ENCODE data around the gene ANXA2R.
"Not testable (repeated sequence)": the region's sequence is repeated elsewhere in the genome, so short reads cannot be mapped to it uniquely, and the experiment has no call there.

Gene ANXA2R

DNA sequence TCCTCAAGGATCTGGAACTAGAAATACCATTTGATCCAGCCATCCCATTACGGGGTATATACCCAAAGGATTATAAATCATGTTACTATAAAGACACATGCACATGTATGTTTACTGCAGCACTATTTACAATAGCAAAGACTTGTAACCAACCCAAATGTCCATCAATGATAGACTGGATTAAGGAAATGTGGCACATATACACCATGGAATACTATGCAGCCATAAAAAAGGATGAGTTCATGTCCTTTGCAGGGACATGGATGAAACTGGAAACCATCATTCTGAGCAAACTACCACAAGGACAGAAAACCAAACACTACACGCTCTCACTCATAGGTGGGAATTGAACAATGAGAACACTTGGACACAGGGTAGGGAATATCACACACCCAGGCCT, 19.9 kb upstream of the ANXA2R start:
- not testable (repeated sequence) for DNase-seq (ENCODE audit: low spot score)

DNA sequence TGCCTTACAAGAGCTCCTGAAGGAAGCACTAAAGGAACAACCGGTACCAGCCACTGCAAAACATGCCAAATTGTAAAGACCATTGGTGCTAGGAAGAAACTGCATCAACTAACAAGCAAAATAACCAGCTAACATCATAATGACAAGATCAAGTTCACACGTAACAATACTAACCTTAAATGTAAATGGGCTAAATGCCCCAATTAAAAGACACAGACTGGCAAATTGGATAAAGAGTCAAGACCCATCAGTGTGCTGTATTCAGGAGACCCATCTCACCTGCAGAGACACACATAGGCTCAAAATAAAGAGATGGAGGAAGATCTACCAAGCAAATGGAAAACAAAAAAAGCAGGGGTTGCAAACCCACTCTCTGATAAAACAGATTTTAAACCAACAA, 15.0 kb upstream of the ANXA2R start:
- not testable (repeated sequence) for DNase-seq (ENCODE audit: low spot score)

GRCh38 chr5:43051684-43052083, 11.6 kb upstream of the ANXA2R start:
- no peak for DNase-seq (ENCODE audit: low spot score)

DNA sequence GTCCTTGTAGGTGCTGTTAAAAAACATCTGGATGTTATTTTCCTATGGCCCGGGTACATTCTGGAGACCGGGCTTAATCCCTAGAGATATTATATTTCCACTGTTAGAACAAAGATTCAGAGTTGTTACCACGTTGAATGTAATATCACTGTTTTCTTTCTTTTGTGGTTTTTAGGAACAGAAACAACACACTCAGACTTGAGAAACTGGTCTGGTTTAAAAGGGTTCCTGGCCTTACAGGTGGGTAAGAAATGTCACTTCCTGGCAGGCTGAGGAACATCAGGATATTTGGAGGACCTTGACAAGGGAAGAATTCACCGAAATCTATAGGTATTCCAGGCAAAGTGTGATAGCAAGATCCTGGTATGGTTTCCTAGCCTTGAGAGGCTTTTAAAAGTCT, 10.3 kb upstream of the ANXA2R start:
- DNase-seq (ENCODE audit: low spot score) = no peak

DNA sequence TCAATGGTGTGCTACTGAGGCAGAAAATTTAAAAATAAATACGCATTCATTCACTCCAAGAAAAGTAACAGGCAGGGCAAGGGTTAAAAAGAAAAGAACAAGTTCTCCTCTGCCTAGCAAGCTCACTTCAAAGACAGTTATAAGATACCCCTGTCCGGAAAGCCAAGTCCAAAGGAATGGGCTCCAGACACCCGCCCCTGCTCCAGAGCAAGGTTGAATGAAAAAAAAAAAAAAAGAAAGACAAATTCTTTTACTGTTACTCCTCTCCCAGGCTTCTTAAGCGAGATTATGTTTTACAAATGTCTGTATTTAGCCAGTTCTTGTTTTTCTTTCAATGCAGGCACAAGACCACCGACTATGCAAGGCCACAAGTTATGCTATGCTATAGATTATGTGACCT, 9.1 kb upstream of the ANXA2R start:
- no peak for DNase-seq (ENCODE audit: low spot score)

DNA sequence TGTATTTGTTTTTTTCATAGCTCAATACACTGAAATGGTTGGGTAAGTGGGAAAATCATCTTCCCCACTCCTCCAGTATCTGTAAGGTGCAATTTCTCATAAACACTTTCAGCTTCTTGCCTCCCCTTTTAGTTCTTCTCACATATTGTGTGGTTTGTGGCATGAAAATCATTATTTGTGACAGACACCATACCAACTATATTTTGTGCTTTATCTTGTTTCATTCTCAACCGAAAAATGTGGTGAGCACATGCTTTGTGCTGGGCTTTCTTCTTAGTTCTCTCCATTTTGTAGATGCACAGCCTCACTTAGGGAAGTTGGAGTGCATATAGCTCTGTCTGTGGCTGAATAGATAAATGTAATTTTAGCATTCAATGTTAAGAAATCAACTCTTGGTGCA, 6.4 kb upstream of the ANXA2R start:
- no peak for DNase-seq (ENCODE audit: low spot score)

DNA sequence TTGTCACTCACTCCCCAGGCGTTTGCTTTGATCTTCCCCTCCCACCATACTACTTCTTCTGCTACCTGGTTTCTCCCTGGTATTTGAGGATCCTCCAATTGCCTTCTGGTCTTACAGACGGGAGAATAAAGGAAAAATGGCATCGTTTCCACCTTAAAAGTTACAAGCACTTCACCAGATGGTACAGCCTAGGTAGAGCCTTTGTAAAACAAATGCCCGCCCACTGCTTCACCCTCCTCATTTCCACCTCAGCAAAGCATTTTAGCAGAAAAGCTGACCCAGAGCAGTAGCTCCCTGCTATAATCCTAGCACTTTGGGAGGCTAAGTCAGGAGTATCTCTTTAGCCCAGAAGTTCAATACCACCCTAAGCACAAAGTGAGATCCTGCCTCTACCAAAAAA, 5.1 kb upstream of the ANXA2R start:
- no peak for DNase-seq (ENCODE audit: low spot score)

GRCh38 chr5:43044181-43044914, 4.2 kb upstream of the ANXA2R start:
- peak; percentile 56 for DNase-seq (ENCODE audit: low spot score)

GRCh38 chr5:43043400-43043756, 3.3 kb upstream of the ANXA2R start:
- no peak for DNase-seq (ENCODE audit: low spot score)

DNA sequence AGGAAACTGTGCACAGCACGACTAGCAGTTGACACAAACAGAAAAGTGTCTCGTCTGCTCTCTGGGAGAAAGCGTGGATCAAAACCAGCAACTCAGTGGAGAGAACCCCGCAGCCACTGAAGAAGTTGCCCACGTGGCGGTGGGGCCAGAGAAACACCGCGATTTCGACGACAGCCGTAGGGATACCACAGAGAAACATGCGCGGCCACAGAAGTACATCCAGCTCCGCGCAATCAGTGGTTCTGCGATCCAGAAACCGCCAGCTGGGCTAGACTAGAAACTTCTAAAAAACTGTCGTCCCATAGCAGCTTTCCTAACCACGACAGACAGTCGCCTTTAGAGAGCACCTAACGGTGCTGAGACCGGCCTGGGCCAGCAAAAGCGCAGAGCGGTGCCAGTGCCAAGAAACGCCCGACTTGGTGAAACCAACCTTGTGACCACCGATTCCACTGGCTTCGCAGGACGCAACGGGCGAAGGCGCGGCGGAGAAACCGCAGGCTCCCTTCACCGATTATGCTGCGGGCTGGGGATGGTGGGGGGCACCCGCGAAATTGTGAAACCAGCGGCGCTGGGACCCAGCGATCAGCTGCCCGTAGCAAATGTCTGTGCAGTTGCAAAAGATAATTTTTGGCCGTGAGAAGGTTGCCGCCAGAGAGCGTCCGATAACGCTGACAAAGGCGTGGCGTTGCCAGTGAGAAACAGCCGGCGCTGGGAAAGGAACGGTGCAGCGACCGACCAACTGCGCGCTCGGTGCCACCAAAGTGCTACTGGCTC, 2.7 kb upstream of the ANXA2R start:
- peak; percentile 48 for DNase-seq (ENCODE audit: low spot score)

- DNase-seq (ENCODE audit: low spot score) = peak; percentile 59
Measured at GRCh38 chr5:43042176-43042625, 2.1 kb upstream of the ANXA2R start.

DNA sequence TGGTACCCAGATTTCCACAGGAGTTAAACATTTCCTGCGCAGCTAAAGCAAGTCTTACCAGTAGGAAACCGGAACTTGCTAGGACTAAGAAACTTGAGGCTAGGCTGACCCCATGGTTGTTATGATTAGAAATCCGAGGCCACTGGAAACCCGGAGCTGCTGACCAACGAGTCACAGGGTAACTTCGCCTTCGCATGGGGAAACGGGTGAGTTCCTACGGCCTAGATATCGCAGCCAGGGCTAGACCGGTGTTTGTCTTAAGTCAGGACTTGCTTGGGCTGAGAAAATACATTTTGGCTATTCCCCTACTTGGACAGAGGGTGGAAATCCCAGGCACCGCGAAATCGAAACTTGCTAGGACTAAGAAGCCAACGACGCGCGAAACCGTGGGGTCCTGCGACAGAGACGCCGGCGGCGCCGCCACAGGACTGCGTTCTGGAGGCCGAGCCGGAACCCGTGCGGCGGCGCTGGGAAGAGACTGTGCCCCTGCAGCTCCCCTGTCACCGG, 1.6 kb upstream of the ANXA2R start:
- peak; percentile 59 for DNase-seq (ENCODE audit: low spot score)

DNA sequence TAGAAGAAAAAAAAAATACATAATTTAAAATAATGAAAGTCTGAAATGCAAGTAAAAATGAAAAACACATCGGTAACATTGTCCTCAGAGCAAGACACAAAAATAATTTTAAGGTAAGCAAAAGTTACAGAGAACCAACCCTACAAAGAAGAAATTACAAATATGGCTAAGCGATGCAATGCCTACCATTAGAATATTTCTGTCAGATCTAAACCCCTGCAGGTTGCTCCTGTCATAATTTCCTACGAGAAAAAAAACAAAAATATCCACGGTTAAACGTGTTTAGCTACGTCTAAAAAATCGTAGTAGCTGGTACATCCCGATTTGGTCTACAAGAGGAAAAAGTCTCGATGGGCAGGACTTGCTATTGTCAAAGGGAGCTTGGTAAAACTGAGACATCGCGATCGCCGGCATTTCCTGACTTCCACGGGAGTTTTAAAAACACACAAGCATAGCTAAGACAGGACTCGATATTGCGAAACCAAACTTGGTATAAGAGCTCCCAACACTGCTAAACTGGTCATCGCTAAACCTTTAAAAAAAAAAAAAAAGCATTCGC, 1.1 kb upstream of the ANXA2R start:
- no peak for DNase-seq (ENCODE audit: low spot score)

DNA sequence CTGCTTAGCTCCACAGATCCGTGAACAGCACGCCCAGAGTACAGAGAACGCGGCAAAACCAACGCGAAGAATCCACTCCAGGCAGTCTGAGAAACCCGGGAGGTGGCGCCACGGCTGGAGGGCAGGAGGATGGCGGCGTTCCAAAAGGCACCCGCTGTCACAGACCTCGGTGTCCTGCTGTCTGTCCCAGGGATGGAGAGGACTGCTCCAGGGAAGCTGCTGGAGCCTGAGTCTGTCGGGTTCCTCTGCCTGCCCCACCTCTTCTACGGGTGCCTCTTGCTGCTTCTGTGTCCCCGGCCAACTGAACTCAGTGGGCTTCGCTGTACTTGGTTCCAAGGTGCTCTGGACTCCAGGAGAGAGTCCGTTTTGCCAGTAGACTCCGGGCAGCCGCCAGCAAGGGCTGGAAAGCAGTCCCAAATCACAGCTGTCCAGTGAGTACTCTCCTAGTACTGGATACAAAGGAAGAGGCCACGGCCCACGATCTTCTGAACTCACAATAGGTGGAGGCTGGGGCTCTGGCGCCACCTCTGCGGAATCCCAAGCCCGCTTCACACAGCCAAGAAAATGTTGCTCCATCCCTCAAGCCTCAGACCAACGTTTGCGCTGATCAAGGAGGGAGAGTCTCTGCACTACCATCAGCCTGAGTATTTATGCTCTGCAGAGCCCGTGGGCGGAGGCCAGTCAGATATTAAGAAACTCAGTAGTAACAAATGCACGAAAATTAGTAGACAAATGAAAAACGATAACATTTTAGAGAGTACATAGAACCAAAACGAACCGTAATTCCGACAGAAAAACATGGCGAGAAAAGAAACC, 440 bp downstream of the ANXA2R start:
- peak; percentile 75 for DNase-seq (ENCODE audit: low spot score)

DNA sequence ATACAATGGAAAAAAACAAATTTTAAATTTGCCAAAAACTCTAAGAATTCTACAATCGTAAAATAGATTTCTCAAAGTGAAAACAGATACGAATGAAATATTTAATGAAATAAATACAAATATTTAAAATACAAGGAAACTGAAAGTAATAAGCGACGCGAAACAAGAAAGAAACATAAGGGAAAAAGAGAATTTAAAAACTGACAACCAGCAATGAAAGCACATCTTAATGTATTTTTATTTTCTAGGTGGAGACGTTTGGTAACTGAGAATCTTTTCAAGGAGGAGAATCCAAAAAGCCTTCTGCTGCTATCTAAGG, 1.0 kb downstream of the ANXA2R start:
- no peak for DNase-seq (ENCODE audit: low spot score)

DNA sequence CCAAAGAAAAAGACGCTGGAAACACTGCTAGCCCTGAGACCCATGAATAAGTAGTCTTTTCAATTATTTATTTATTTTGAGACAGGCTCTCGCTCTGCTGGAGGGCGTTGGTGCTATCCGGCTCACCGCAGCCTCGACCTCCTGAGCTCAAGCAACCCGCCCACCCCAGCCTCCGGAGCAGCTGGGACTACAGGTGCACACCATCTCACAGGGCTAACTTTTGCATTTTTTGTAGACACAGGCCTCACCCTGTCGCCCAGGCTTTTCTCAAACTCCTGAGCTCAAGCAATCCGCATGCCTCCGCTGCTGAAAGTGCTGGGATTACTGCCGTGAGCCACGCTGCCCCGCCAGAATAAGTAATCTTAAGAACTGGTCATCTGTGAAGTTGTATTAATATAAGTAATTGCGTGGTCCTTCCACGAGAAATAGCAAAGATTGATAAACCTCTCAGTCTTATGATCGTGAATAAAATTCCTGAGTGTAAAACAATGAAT, 1.6 kb downstream of the ANXA2R start:
- peak; percentile 36 for DNase-seq (ENCODE audit: low spot score)

GRCh38 chr5:43037636-43038495, 2.3 kb downstream of the ANXA2R start:
- DNase-seq (ENCODE audit: low spot score) = peak; percentile 66

GRCh38 chr5:43036856-43037635, 3.1 kb downstream of the ANXA2R start:
- peak; percentile 40 for DNase-seq (ENCODE audit: low spot score)

DNA sequence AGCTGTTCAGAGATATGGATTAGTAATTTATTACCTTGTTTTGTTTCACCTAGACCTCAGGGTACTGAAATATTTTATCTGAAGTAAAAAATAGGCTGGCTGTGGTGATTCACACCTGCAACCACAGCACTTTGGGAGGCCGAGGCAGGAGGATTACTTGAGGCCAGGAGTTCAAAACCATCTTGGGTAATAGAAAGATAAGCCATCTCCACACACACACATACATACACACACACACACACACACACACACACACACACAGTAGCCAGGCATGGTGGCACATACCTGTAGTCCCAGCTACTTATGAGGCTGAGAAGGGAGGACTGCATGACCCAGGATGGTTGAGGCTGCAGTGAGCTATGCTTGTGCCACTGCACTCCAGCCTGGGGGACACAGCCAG, 3.7 kb downstream of the ANXA2R start:
- no peak for DNase-seq (ENCODE audit: low spot score)

DNA sequence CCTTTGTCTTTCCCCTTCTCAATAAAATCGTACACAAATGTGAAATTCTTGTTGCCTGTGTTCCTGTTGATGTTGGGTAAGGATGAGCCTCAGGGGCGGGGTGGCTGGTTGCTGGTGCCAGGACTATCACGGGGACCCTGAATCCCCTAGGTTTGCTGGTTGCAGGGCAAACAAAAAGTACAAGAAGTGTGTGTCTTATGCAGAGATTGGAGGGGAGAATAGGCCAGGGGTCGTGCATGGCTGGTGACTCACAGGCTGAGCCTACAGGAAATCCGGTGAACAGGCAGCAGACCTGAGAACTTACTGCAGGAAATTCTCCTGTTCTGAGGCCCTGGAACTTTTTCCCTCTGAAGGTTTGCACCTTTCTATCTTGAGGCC, 5.5 kb downstream of the ANXA2R start:
- DNase-seq (ENCODE audit: low spot score) = peak; percentile 88
